ENCODE data around the gene TNPO1.

The TNPO1 gene

GRCh38 chr5:72917371-72917776 lies 100.9 kb downstream of the TNPO1 start:
- no peaks in the 10 kb centered on the region; the same call in 1 of the 2 replicates for H3K36me3 ChIP-seq (replicated peaks; ENCODE audit: insufficient read depth, low read length)
- no peaks in the 10 kb centered on the region for H3K4me1 ChIP-seq (ENCODE audit: low read length)
- no peaks in the 10 kb centered on the region for H3K79me2 ChIP-seq (ENCODE audit: low read length)
- no peak overlapping the region for H3K9ac ChIP-seq (ENCODE audit: low read length)
- no peak overlapping the region for H3K27ac ChIP-seq (ENCODE audit: low read length)
- H3K9me2 ChIP-seq (replicated peaks; ENCODE audit: insufficient read depth, low read length) = no peaks in the 10 kb centered on the region
- no peak for DNase-seq
- H3K9me3 ChIP-seq (replicated peaks; ENCODE audit: insufficient read depth, low read length) = no peaks in the 10 kb centered on the region
- H3K4me2 ChIP-seq (ENCODE audit: low read depth, low read length) = no peak overlapping the region
- TF ChIP-seq EZH2 (optimal IDR thresholded peaks at IDR 0.05; ENCODE audit: low read depth, low read length) (no peak), CTCF (IDR thresholded peaks at IDR 0.05; ENCODE audit: low read length) (no peak), EZH2phosphoT487 (IDR thresholded peaks at IDR 0.05; ENCODE audit: low read length) (no peak)
- H2AFZ ChIP-seq (ENCODE audit: low read length) = no peak overlapping the region
- no peaks in the 10 kb centered on the region for H4K20me1 ChIP-seq (ENCODE audit: insufficient read depth, low read length)
- H3K27me3 ChIP-seq (replicated peaks; ENCODE audit: insufficient read depth, low read length) = no peaks in the 10 kb centered on the region
- no peak overlapping the region for H3K4me3 ChIP-seq (ENCODE audit: low read length)
- no peaks in the 10 kb centered on the region for H3F3A ChIP-seq (ENCODE audit: insufficient read depth, low read length)

GRCh38 chr5:72920690-72921502 lies 104.4 kb downstream of the TNPO1 start:
- no peaks in the 10 kb centered on the region for H3K9me2 ChIP-seq (replicated peaks; ENCODE audit: insufficient read depth, low read length)
- no peaks in the 10 kb centered on the region for H3K36me3 ChIP-seq (replicated peaks; ENCODE audit: insufficient read depth, low read length)
- H3K4me3 ChIP-seq (ENCODE audit: low read length) = no peak overlapping the region
- H3F3A ChIP-seq (ENCODE audit: insufficient read depth, low read length) = no peaks in the 10 kb centered on the region
- H3K9me3 ChIP-seq (replicated peaks; ENCODE audit: insufficient read depth, low read length) = no peaks in the 10 kb centered on the region
- TF ChIP-seq EZH2 (optimal IDR thresholded peaks at IDR 0.05; ENCODE audit: low read depth, low read length) (no peak), CTCF (IDR thresholded peaks at IDR 0.05; ENCODE audit: low read length) (peak; percentile 28; the same call in 1 of the 2 replicates)
- H3K4me1 ChIP-seq (ENCODE audit: low read length) = no peaks in the 10 kb centered on the region
- no peaks in the 10 kb centered on the region for H4K20me1 ChIP-seq (ENCODE audit: insufficient read depth, low read length)
- H3K27ac ChIP-seq (ENCODE audit: low read length) = no peak overlapping the region
- peak; percentile 15 for DNase-seq
- H2AFZ ChIP-seq (ENCODE audit: low read length) = no peak overlapping the region
- H3K79me2 ChIP-seq (ENCODE audit: low read length) = no peaks in the 10 kb centered on the region
- no peaks in the 10 kb centered on the region for H3K27me3 ChIP-seq (replicated peaks; ENCODE audit: insufficient read depth, low read length)
- no peak overlapping the region for H3K4me2 ChIP-seq (ENCODE audit: low read depth, low read length)
- H3K9ac ChIP-seq (ENCODE audit: low read length) = no peak overlapping the region

- Histone ChIP-seq H3K27me3 (replicated peaks; ENCODE audit: insufficient read depth, low read length) (no peaks in the 10 kb centered on the region), H3K27ac (ENCODE audit: low read length) (no peak overlapping the region), H3K4me1 (ENCODE audit: low read length) (no peaks in the 10 kb centered on the region), H3K9me3 (replicated peaks; ENCODE audit: insufficient read depth, low read length) (no peaks in the 10 kb centered on the region), H3K36me3 (replicated peaks; ENCODE audit: insufficient read depth, low read length) (no peaks in the 10 kb centered on the region), H3K9ac (ENCODE audit: low read length) (no peak overlapping the region), H3F3A (ENCODE audit: insufficient read depth, low read length) (no peaks in the 10 kb centered on the region), H3K79me2 (ENCODE audit: low read length) (no peaks in the 10 kb centered on the region), H4K20me1 (ENCODE audit: insufficient read depth, low read length) (no peaks in the 10 kb centered on the region), H2AFZ (ENCODE audit: low read length) (no peak overlapping the region), H3K4me2 (ENCODE audit: low read depth, low read length) (no peak overlapping the region), H3K4me3 (ENCODE audit: low read length) (no peak overlapping the region), H3K9me2 (replicated peaks; ENCODE audit: insufficient read depth, low read length) (no peaks in the 10 kb centered on the region)
- DNase-seq = no peak
- no peak for TF ChIP-seq EZH2phosphoT487 (IDR thresholded peaks at IDR 0.05; ENCODE audit: low read length)
- TF ChIP-seq EZH2 (optimal IDR thresholded peaks at IDR 0.05; ENCODE audit: low read depth, low read length) = no peak
- TF ChIP-seq CTCF (IDR thresholded peaks at IDR 0.05; ENCODE audit: low read length) = no peak
Observed at GRCh38 chr5:72921886-72922285, 105.4 kb downstream of the TNPO1 start.
